PC-9 (cell line): Measurements from ENCODE around the gene NOL6.

Source experiments
- EZH2 ChIP-seq: fragments of 200-600 bp; sonication (generic); IDR thresholded peaks from 2 replicates; pipeline ENCODE4 v1.8.0; 2017; ENCODE audit warnings: antibody characterized with exemption, low read depth
- TF ChIP-seq, protein P1 (sequence below): fragments of 200-600 bp; sonication (generic); conservative IDR thresholded peaks from 2 replicates; pipeline ENCODE4 v1.6.1; 2017; ENCODE audit warnings: mixed run types, antibody characterized with exemption, mild to moderate bottlenecking, moderate library complexity

DNA sequence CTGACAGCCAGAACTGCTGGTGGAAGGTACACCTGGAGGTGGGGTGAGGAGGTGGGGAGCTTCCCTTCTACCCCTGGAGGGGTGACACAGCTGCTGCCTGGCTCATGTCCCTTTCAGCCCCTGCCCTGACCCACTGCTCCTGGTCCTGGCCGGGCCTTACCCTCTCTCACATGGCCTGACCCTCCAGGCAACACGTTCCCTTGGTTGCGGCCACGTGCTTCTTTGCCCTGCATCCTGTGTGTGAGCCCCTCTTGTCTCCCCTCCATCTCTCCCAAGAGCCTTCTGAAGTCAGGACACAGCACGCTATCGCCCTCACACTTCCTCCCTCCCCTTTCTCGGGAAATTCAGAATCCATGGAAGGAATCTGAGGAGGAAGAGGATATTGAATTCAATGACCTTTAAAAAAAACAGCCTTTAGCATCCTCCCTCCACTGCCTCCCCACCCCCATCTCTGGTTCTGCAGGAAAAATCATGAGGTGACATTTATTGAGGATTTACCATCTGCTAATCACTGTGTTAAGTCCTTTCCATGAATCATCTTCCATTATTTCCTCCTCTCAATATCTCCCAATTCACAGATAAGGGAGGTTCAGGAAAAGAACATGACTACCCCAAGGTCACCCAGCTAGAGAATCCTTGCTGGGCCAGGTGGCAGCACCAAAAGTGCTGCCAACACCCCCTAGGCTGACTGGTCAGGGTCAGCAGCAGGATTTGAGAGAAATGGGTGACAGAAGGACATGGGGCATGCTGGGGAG, 34.6 kb downstream of the NOL6 start:
- TF ChIP-seq, protein P1, sequence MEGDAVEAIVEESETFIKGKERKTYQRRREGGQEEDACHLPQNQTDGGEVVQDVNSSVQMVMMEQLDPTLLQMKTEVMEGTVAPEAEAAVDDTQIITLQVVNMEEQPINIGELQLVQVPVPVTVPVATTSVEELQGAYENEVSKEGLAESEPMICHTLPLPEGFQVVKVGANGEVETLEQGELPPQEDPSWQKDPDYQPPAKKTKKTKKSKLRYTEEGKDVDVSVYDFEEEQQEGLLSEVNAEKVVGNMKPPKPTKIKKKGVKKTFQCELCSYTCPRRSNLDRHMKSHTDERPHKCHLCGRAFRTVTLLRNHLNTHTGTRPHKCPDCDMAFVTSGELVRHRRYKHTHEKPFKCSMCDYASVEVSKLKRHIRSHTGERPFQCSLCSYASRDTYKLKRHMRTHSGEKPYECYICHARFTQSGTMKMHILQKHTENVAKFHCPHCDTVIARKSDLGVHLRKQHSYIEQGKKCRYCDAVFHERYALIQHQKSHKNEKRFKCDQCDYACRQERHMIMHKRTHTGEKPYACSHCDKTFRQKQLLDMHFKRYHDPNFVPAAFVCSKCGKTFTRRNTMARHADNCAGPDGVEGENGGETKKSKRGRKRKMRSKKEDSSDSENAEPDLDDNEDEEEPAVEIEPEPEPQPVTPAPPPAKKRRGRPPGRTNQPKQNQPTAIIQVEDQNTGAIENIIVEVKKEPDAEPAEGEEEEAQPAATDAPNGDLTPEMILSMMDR: no peak
- no peak for TF ChIP-seq EZH2
